Parathyroid adenoma (tissue), 2 donors: ENCODE measurements around the gene HDAC8.
"Not testable (repeated sequence)": the region's sequence is repeated elsewhere in the genome, so short reads cannot be mapped to it uniquely, and the experiment has no call there.

Source experiments
- H2AFZ ChIP-seq: fragments of 300-600 bp; sonication (generic); one replicate; pipeline ENCODE4 v1.7.0; 2017; ENCODE audit warnings: antibody characterized with exemption, mild to moderate bottlenecking
- H3K27ac ChIP-seq: fragments of 300-600 bp; sonication (generic); one replicate; pipeline ENCODE4 v1.7.0; 2017
- H3K27me3 ChIP-seq: fragments of 300-600 bp; sonication (generic); one replicate; pipeline ENCODE4 v1.7.0; 2017; ENCODE audit warnings: low read length; ENCODE audit not compliant: control insufficient read depth, insufficient read depth
- H3K36me3 ChIP-seq: fragments of 300-600 bp; sonication (generic); one replicate; pipeline ENCODE4 v1.7.0; 2017; ENCODE audit warnings: low read length; ENCODE audit not compliant: control insufficient read depth, insufficient read depth
- H3K4me1 ChIP-seq: fragments of 300-600 bp; sonication (generic); one replicate; pipeline ENCODE4 v1.7.0; 2017; ENCODE audit warnings: control low read depth
- H3K4me2 ChIP-seq: fragments of 300-600 bp; sonication (generic); one replicate; pipeline ENCODE4 v1.7.0; 2017; ENCODE audit warnings: low read length
- H3K4me3 ChIP-seq: fragments of 300-600 bp; sonication (generic); one replicate; pipeline ENCODE4 v1.7.0; 2017; ENCODE audit warnings: low read depth, low read length
- H3K79me2 ChIP-seq: fragments of 300-600 bp; sonication (generic); one replicate; pipeline ENCODE4 v1.7.0; 2017; ENCODE audit warnings: control low read depth
- H3K9ac ChIP-seq: fragments of 300-600 bp; sonication (generic); one replicate; pipeline ENCODE4 v1.7.0; 2017; ENCODE audit warnings: mild to moderate bottlenecking
- H3K9me3 ChIP-seq: fragments of 300-600 bp; sonication (generic); one replicate; pipeline ENCODE4 v1.7.0; 2017; ENCODE audit warnings: low read length; ENCODE audit not compliant: control insufficient read depth
- CTCF ChIP-seq: fragments of 300-600 bp; sonication (generic); IDR thresholded peaks from one replicate; pipeline ENCODE4 v1.7.0; 2017; ENCODE audit warnings: antibody characterized with exemption, mild to moderate bottlenecking
- donor health status: primary hyperparathyroidism.

HDAC8 gene

GRCh38 chrX:72340041-72340440 lies 232.6 kb downstream of the HDAC8 start:
- no peak for TF ChIP-seq CTCF
- H3K9me3 ChIP-seq = no peaks in the 10 kb centered on the region
- no peak overlapping the region for H3K4me3 ChIP-seq
- H3K4me2 ChIP-seq = no peak overlapping the region
- no peaks in the 10 kb centered on the region for H3K27me3 ChIP-seq
- H3K27ac ChIP-seq = no peak overlapping the region
- H3K9ac ChIP-seq = no peak overlapping the region
- H3K36me3 ChIP-seq = no peaks in the 10 kb centered on the region
- no peaks in the 10 kb centered on the region for H3K79me2 ChIP-seq
- no peaks in the 10 kb centered on the region for H3K4me1 ChIP-seq
- H2AFZ ChIP-seq = no peak overlapping the region

DNA sequence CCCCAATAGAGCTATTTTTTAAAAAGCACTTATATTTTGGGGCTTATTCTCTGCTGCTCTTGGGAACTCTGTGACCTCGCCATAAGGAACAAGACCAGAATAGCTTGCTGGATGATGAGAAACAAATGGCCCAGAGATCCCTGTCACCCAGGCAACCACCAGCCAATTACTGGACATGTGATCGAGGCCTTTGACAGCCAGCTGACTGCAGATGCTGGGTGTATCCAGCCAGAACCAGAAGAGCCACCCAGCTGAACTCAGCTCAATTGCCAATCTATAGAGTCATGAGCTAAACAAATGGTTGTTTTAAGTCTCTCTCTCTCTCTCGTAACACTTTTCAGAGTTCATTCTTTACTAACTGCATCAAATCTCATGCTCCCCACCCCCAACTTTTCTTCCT lies 242.5 kb downstream of the HDAC8 start:
- Histone ChIP-seq H3K27ac (no peak overlapping the region), H3K9me3 (no peaks in the 10 kb centered on the region), H3K36me3 (no peaks in the 10 kb centered on the region), H3K4me1 (no peaks in the 10 kb centered on the region), H3K27me3 (no peaks in the 10 kb centered on the region), H3K9ac (no peak overlapping the region), H3K4me2 (no peak overlapping the region), H3K79me2 (no peaks in the 10 kb centered on the region), H3K4me3 (no peak overlapping the region), H2AFZ (no peak overlapping the region)
- no peak for TF ChIP-seq CTCF

- no peak overlapping the region for H2AFZ ChIP-seq
- H3K36me3 ChIP-seq = no peaks in the 10 kb centered on the region
- no peaks in the 10 kb centered on the region for H3K4me1 ChIP-seq
- no peaks in the 10 kb centered on the region for H3K79me2 ChIP-seq
- no peak overlapping the region for H3K4me2 ChIP-seq
- H3K27me3 ChIP-seq = no peaks in the 10 kb centered on the region
- no peak for TF ChIP-seq CTCF
- no peak overlapping the region for H3K4me3 ChIP-seq
- no peak overlapping the region for H3K9ac ChIP-seq
- H3K9me3 ChIP-seq = no peaks in the 10 kb centered on the region
- H3K27ac ChIP-seq = no peak overlapping the region
These were observed 245.9 kb downstream of the HDAC8 start for GRCh38 chrX:72326605-72327300.

- not testable (repeated sequence) for H3K4me3 ChIP-seq, H3K4me1 ChIP-seq, H3K36me3 ChIP-seq, H3K4me2 ChIP-seq, H3K9ac ChIP-seq, H3K9me3 ChIP-seq, H3K79me2 ChIP-seq, H3K27me3 ChIP-seq, H2AFZ ChIP-seq, H3K27ac ChIP-seq
These were observed 253.0 kb downstream of the HDAC8 start for GRCh38 chrX:72319651-72320050.

- Histone ChIP-seq H3K27ac (no peak overlapping the region), H3K4me3 (no peak overlapping the region), H3K79me2 (no peaks in the 10 kb centered on the region), H3K27me3 (no peaks in the 10 kb centered on the region), H3K9me3 (no peaks in the 10 kb centered on the region), H3K9ac (no peak overlapping the region), H3K36me3 (no peaks in the 10 kb centered on the region), H2AFZ (no peak overlapping the region), H3K4me2 (no peak overlapping the region), H3K4me1 (no peaks in the 10 kb centered on the region)
- no peak for TF ChIP-seq CTCF
These were observed 255.5 kb downstream of the HDAC8 start for GRCh38 chrX:72317139-72317538.
